C4-2B (cell line): Measurements from ENCODE around the gene IL10.

ENCODE experiments used
- ZFX ChIP-seq: fragments of 450-650 bp; IDR thresholded peaks from 2 replicates; pipeline ENCODE4 v1.6.1; 2017
- TF ChIP-seq, protein P1 (sequence below): fragments of 450-650 bp; conservative IDR thresholded peaks from 2 replicates; pipeline ENCODE4 v1.5.1; 2017; ENCODE audit warnings: mild to moderate bottlenecking

DNA sequence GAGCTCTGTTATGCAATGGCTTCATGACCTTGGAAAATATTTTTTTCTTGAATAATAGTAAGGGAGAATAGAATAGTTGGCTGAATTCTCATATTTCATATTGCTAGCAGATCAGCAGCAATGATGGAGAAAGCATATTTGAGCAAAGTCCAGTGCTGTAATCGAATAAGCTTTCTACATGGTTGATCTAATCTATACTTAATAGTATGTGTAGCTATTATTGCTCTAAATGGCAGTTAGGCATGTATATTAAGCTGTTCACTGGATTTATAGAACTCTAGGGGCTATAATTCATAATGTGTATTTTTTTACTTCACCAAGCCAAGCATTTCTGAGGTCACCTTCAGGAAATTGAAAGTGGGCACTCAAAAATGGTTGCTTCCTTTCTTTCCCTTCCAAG, 11.7 kb downstream of the IL10 start:
- TF ChIP-seq, protein P1, sequence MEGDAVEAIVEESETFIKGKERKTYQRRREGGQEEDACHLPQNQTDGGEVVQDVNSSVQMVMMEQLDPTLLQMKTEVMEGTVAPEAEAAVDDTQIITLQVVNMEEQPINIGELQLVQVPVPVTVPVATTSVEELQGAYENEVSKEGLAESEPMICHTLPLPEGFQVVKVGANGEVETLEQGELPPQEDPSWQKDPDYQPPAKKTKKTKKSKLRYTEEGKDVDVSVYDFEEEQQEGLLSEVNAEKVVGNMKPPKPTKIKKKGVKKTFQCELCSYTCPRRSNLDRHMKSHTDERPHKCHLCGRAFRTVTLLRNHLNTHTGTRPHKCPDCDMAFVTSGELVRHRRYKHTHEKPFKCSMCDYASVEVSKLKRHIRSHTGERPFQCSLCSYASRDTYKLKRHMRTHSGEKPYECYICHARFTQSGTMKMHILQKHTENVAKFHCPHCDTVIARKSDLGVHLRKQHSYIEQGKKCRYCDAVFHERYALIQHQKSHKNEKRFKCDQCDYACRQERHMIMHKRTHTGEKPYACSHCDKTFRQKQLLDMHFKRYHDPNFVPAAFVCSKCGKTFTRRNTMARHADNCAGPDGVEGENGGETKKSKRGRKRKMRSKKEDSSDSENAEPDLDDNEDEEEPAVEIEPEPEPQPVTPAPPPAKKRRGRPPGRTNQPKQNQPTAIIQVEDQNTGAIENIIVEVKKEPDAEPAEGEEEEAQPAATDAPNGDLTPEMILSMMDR: no peak
- TF ChIP-seq ZFX: no peak
